Measurements from ENCODE around the gene SAC3D1. TPM values are rescaled to one million over a fixed set of nuclear protein-coding genes. Genes with fewer than 3 reads are reported as not detected.

Gene SAC3D1
- total RNA-seq, 1 experiment from 2014 or later = 42.1 TPM

DNA sequence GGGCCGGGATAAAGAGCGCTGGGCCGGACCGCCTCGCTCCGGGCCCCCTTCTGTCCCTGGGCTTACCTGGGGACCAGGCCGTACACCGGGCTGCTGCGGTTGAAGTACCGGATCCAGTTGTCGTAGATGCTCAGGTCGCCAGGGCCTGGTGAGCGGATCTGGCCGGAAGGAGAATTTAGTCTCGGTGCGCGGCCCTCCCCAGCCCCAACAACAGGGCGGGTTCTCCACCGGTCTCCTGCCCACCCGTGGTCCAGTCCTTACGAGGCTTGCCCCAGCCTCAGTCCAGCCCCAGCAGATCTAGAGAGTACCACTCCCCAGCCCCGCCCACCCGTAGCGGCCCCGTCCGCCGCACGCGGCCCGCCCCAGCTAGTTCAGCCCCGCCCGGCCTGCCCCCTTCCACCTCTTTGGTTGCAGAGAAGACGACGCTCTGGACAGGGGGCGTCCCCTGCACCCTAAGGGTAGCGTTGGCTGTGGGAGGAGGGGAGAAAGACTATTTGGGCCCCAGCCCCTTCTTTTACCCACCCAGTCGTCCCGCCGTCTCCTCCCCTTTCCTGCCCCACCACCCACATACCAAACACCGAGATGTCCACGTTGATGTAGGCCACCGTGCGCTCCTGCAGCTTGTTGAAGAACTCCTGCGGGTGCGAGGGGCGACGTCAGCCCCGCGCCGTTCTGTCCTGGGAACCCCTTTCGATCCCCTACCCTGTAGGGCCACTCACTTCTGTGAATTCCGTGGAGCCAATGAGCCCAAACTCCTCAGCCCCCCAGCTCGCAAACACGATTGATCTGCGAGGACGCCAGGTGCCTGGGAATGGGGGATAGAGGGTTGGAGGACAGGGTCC lies 6.8 kb downstream of the SAC3D1 start:
- no peaks in the 10 kb centered on the region for H3K27me3 ChIP-seq
- no peaks in the 10 kb centered on the region for H3K9me3 ChIP-seq
- peaks cover 27% of the 10 kb centered on the region for H3K36me3 ChIP-seq
- no peak for DNase-seq
- no peak overlapping the region for H3K4me3 ChIP-seq

DNA sequence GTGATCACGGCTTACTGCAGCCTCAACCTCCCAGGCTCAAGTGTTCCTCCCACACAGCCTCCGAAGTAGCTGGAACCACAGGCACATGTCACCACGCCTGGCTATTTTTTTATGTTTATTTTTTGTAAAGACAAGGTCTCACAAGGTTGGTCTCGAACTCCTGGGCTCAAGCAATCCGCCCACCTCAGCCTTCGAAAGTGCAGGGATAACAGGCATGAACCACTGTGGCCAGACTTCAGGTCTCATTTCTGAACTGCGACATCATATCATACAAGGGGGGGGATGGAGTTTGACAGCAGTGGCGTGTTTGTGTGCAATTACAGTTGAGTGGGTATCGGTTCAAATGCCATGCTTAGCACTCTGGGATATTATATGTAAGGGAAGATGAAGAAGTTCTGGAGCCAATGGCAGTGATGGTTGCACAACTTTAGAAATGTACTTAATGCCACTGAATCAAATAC lies 10.4 kb downstream of the SAC3D1 start:
- no peak for DNase-seq
- Histone ChIP-seq H3K9me3 (no peaks in the 10 kb centered on the region), H3K4me3 (no peak overlapping the region), H3K36me3 (peaks cover under 1% of the 10 kb centered on the region; the same call in 1 of the 2 replicates), H3K27me3 (no peaks in the 10 kb centered on the region)

- H3K36me3 ChIP-seq = no peaks in the 10 kb centered on the region
- H3K9me3 ChIP-seq = no peaks in the 10 kb centered on the region
- DNase-seq = no peak
- no peak overlapping the region for H3K4me3 ChIP-seq
- no peaks in the 10 kb centered on the region for H3K27me3 ChIP-seq
Observed at GRCh38 chr11:65053827-65054508, 13.0 kb downstream of the SAC3D1 start.

GRCh38 chr11:65055538-65055937 lies 14.5 kb downstream of the SAC3D1 start:
- no peak for DNase-seq

DNA sequence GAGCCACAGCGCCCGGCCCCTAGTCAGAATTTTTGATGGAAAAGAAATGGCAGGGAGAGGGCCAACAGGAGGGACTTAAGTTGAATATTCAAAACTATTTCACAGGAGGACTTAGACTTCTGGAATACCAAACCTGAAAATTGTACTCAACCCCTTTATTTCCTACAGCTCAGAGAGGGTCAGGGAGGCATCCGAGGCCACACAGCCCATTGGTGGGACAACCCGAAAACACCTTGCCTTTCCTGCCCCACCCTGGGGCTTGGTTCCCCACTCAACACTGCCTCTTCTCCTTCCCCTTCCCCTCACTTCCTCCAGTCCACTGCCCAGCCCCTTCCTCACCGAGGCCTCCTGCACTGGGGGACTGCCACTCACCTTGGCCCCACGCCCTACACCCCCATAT lies 16.0 kb downstream of the SAC3D1 start:
- Histone ChIP-seq H3K4me3 (no peak overlapping the region), H3K27me3 (no peaks in the 10 kb centered on the region), H3K36me3 (no peaks in the 10 kb centered on the region), H3K9me3 (no peaks in the 10 kb centered on the region)
- DNase-seq = no peak

More at GRCh38 chr11:65055538-65055937, 14.5 kb downstream of the SAC3D1 start:
- H3K36me3 ChIP-seq = no peaks in the 10 kb centered on the region
- H3K4me3 ChIP-seq = no peak overlapping the region
- no peaks in the 10 kb centered on the region for H3K27me3 ChIP-seq
- H3K9me3 ChIP-seq = no peaks in the 10 kb centered on the region

DNA sequence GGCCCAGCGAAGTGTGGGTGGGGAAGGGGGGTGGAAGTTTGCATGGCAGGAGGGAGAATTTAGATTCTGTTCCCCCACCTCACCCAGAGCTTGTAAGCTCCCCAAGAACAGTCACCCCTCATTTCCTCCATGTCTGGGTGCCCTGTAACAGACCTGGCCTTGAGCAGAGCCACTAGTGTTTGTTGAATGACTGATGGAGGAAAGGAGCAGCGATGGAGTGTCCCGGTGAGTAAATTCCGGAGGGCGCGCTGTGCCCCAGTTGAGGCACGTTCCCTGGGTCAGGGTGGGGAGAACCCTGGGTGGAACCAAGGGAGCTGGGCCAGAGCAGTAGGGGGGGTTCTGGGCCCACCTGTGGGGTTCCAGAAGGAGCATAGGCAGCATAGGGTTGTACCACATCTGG lies 16.5 kb downstream of the SAC3D1 start:
- Histone ChIP-seq H3K27me3 (no peaks in the 10 kb centered on the region), H3K9me3 (no peaks in the 10 kb centered on the region), H3K36me3 (no peaks in the 10 kb centered on the region), H3K4me3 (no peak overlapping the region)
- DNase-seq = no peak

DNA sequence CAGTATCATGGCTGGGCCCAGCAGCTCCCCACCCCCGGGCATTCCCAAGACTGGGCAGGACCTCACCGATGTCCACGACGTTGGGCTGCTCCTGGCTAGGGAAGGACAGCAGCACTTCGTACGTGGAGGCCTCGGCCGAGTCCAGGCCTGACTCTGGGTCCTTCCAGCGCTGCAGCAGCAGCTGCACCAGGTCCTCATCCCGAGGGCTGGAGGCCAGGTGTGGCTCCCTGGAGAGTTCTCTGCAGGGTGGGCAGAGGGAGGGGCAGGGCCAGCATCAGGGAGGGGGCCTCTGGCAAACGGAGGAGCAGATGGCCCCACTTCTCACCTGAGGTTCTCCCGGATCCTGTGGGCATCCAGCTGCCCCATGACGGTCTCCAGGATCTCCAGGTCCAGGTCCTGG lies 17.0 kb downstream of the SAC3D1 start:
- no peaks in the 10 kb centered on the region for H3K36me3 ChIP-seq
- no peak overlapping the region for H3K4me3 ChIP-seq
- H3K27me3 ChIP-seq = no peaks in the 10 kb centered on the region
- DNase-seq = no peak
- H3K9me3 ChIP-seq = no peaks in the 10 kb centered on the region

- no peak for DNase-seq
- H3K4me3 ChIP-seq = no peak within 1 kb of the TSS
- H3K27me3 ChIP-seq = no peaks in the 10 kb centered on the region
- H3K36me3 ChIP-seq = no peaks in the 10 kb centered on the region
- H3K9me3 ChIP-seq = no peaks in the 10 kb centered on the region
Observed at GRCh38 chr11:65058419-65059054, 17.5 kb downstream of the SAC3D1 start, which contains the start of gene NAALADL1. NAALADL1 (minus strand) TSS chr11:65058553; CDS start chr11:65058521, 32 bp downstream.

DNA sequence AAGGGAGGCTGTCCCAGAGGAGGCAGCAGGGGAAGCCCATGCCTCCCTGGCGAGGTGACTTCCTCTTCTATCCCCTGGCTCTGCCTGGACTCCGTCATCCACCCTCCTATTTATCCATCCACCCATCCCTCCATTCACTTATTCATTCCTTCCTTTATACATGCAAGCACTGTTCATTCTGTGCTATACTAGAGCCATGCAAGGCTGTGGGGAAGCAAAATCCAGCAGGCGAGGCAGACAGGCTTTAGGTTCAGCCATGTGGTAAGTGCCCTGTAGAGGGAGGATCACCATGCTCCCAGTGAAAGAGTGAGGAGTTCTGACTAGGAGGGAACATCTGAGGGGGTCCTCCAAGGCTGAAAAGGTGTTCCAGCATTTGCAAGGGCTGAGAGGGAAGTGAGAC lies 18.5 kb downstream of the SAC3D1 start:
- Histone ChIP-seq H3K36me3 (no peaks in the 10 kb centered on the region), H3K27me3 (no peaks in the 10 kb centered on the region), H3K4me3 (no peak overlapping the region), H3K9me3 (no peaks in the 10 kb centered on the region)
- no peak for DNase-seq

- Histone ChIP-seq H3K27me3 (no peaks in the 10 kb centered on the region), H3K9me3 (no peaks in the 10 kb centered on the region), H3K36me3 (no peaks in the 10 kb centered on the region), H3K4me3 (no peak overlapping the region)
- DNase-seq = no peak
Observed at GRCh38 chr11:65059959-65060824, 19.2 kb downstream of the SAC3D1 start.

DNA sequence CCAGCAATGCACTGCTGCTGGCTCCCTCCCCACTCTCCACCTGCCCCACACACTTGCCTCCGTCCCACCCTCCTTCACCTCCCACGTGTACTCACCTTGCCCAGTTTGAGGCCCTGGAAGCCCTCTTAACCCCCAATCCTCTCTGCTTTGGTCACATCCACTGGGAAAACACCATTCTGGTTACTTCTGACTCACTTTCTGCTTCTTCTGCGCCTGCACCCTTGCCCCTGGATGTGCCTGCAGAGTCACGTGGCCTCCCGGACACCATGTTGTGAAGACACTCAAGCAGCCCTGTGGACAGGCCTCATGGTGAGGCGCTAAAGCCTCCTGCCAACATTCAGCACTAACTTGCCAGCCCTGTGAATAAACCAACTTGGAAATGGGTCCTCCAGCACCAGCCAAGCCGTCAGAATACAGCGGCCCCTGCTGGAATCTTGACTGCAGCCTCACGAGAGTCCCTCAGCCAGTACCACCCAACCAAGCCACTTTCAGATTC lies 20.0 kb downstream of the SAC3D1 start:
- DNase-seq = peak; percentile 25
- no peak overlapping the region for H3K4me3 ChIP-seq
- no peaks in the 10 kb centered on the region for H3K36me3 ChIP-seq
- no peaks in the 10 kb centered on the region for H3K9me3 ChIP-seq
- H3K27me3 ChIP-seq = no peaks in the 10 kb centered on the region

DNA sequence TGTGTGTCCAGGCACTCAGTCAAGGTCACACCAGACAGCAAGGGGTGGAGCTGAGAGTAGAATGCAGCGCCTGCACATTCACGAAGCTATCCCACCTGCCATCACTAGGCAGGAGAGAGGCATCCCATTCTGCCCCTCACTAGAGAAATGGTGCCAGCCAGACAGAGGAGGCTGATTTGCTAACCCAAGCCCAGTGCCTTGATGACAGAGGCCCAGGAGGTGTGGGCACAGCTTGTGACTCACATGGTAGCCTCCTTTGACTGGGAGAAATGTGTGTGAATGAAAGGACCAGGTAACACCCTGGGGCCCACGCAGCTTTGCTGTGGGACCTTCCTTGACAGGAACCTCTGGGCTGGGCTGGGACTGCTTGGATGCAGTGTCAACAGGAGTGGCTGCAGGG lies 22.5 kb downstream of the SAC3D1 start:
- no peak for DNase-seq
- Histone ChIP-seq H3K36me3 (no peaks in the 10 kb centered on the region), H3K9me3 (no peaks in the 10 kb centered on the region), H3K27me3 (no peaks in the 10 kb centered on the region), H3K4me3 (no peak overlapping the region)

- no peak for DNase-seq
- no peak overlapping the region for H3K4me3 ChIP-seq
- no peaks in the 10 kb centered on the region for H3K9me3 ChIP-seq
- H3K27me3 ChIP-seq = no peaks in the 10 kb centered on the region
- no peaks in the 10 kb centered on the region for H3K36me3 ChIP-seq
Observed at GRCh38 chr11:65064847-65065240, 23.8 kb downstream of the SAC3D1 start.

DNA sequence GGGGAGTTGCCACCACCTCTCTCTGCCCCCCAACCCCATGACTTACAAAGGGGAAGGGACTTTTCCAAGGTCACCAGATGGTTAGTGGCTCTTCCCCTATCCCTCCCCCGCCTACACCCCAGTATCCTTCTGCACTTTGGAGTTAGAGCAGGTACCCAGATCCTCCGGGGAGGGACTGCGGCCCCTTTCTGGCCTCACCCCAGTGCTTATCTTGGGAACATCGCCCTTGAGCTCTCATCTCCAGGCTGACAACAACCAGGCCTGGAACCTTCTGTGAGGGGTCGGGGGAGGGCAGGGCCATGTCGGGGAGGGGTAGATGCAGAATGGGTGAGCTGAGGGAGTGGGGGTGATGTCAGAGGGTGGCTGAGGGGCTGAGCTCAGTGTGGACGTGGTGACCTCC lies 24.8 kb downstream of the SAC3D1 start:
- H3K27me3 ChIP-seq = no peaks in the 10 kb centered on the region
- no peak overlapping the region for H3K4me3 ChIP-seq
- no peak for DNase-seq
- no peaks in the 10 kb centered on the region for H3K36me3 ChIP-seq
- H3K9me3 ChIP-seq = no peaks in the 10 kb centered on the region

DNA sequence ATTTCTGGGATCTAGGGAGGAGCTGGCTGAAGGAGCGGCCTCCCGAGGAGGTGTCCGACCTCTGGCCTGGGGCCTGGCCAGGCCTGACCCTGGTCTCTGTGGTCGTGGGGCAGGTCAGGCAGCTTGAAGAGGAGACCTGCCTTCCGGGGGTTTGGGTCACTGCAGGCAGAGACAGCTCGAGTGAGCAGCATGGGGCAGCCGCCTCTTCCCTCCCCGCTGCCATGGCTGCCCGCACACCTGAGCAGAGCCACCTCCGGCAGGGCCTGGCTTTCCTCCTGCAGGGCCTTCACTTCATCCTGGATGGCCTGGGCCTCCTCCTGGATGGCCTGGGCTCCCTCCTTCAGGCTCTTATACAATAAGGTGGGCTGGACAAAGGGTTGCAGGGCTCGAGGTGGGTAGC lies 25.3 kb downstream of the SAC3D1 start:
- H3K27me3 ChIP-seq = no peaks in the 10 kb centered on the region
- H3K36me3 ChIP-seq = no peaks in the 10 kb centered on the region
- no peaks in the 10 kb centered on the region for H3K9me3 ChIP-seq
- no peak for DNase-seq
- no peak overlapping the region for H3K4me3 ChIP-seq

- no peaks in the 10 kb centered on the region for H3K27me3 ChIP-seq
- no peak for DNase-seq
- no peak overlapping the region for H3K4me3 ChIP-seq
- no peaks in the 10 kb centered on the region for H3K36me3 ChIP-seq
- no peaks in the 10 kb centered on the region for H3K9me3 ChIP-seq
Observed at GRCh38 chr11:65066805-65067291, 25.8 kb downstream of the SAC3D1 start.

Data from MG63 (cell line).